Activated naive CD4-positive, alpha-beta T cell (primary cell): Measurements from ENCODE around the gene FAM149A.

ENCODE experiments used
- DNase-seq, 4 experiments: peaks; one replicate each; lab custom pipeline; 2025; lab: John Stamatoyannopoulos, UW

FAM149A gene

GRCh38 chr4:186105647-186106321, 1.3 kb downstream of the FAM149A start:
- no peak for DNase-seq

- no peak for DNase-seq
Observed at GRCh38 chr4:186107947-186108346, 3.4 kb downstream of the FAM149A start.

- DNase-seq, result no peak
Observed at GRCh38 chr4:186108391-186108790, 3.9 kb downstream of the FAM149A start.

GRCh38 chr4:186109245-186109644, 4.7 kb downstream of the FAM149A start:
- no peak for DNase-seq

- no peak for DNase-seq
Observed at GRCh38 chr4:186116697-186117096, 12.2 kb downstream of the FAM149A start.

- no peak for DNase-seq
Observed at GRCh38 chr4:186118582-186118981, 14.1 kb downstream of the FAM149A start.

- DNase-seq, result no peak
Observed at GRCh38 chr4:186121057-186121456, 16.6 kb downstream of the FAM149A start.

GRCh38 chr4:186128842-186129241, 24.3 kb downstream of the FAM149A start:
- no peak for DNase-seq

- no peak for DNase-seq
Observed at GRCh38 chr4:186131935-186132334, 27.4 kb downstream of the FAM149A start.

GRCh38 chr4:186132577-186133242, 28.2 kb downstream of the FAM149A start:
- DNase-seq, result no peak

- DNase-seq, result no peak
Observed at GRCh38 chr4:186134257-186134656, 29.8 kb downstream of the FAM149A start.

GRCh38 chr4:186134861-186135260, 30.4 kb downstream of the FAM149A start:
- DNase-seq, result no peak

GRCh38 chr4:186137196-186137794, 32.8 kb downstream of the FAM149A start:
- DNase-seq, result no peak

GRCh38 chr4:186144198-186144945, 39.9 kb downstream of the FAM149A start:
- no peak for DNase-seq

- DNase-seq, result no peak
Observed at GRCh38 chr4:186144946-186145569, 40.6 kb downstream of the FAM149A start.

GRCh38 chr4:186146458-186146857, 42.0 kb downstream of the FAM149A start:
- no peak for DNase-seq

- no peak for DNase-seq
Observed at GRCh38 chr4:186148336-186148975, 44.0 kb downstream of the FAM149A start.

GRCh38 chr4:186149872-186150271, 45.4 kb downstream of the FAM149A start:
- DNase-seq, result peak in 1 of 4 experiments; percentile 42

GRCh38 chr4:186150926-186151325, 46.4 kb downstream of the FAM149A start:
- no peak for DNase-seq

GRCh38 chr4:186151499-186151898, 47.0 kb downstream of the FAM149A start:
- DNase-seq, result no peak

- DNase-seq, result no peak
Observed at GRCh38 chr4:186158021-186158813, 53.7 kb downstream of the FAM149A start.
